Gastrocnemius medialis (tissue), 4 donors: ENCODE measurements around the gene ARFGAP1.

Experiments
- POLR2A ChIP-seq, 2 donors: fragments of 450-650 bp; IDR thresholded peaks; one replicate each; pipeline ENCODE4 v1.6.1; 2017; ENCODE audit warnings: antibody characterized with exemption in 2 of 2, mild to moderate bottlenecking in 2 of 2, moderate library complexity in 2 of 2
- TF ChIP-seq, protein P1 (sequence below), 5 experiments: fragments of 450-650 bp in 3 of 5; fragments of 200-600 bp in 2 of 5; sonication (generic) in 2 of 5; IDR thresholded peaks in 4 of 5; conservative IDR thresholded peaks in 1 of 5; 1 replicate in 4 of 5; 2 replicates in 1 of 5; pipeline ENCODE4 v1.5.1; 2016 to 2019; ENCODE audit warnings: antibody characterized with exemption in 5 of 5, mild to moderate bottlenecking in 3 of 5, moderate library complexity in 3 of 5

GRCh38 chr20:63319164-63320040 is 46.8 kb downstream of the ARFGAP1 start:
- TF ChIP-seq, protein P1, sequence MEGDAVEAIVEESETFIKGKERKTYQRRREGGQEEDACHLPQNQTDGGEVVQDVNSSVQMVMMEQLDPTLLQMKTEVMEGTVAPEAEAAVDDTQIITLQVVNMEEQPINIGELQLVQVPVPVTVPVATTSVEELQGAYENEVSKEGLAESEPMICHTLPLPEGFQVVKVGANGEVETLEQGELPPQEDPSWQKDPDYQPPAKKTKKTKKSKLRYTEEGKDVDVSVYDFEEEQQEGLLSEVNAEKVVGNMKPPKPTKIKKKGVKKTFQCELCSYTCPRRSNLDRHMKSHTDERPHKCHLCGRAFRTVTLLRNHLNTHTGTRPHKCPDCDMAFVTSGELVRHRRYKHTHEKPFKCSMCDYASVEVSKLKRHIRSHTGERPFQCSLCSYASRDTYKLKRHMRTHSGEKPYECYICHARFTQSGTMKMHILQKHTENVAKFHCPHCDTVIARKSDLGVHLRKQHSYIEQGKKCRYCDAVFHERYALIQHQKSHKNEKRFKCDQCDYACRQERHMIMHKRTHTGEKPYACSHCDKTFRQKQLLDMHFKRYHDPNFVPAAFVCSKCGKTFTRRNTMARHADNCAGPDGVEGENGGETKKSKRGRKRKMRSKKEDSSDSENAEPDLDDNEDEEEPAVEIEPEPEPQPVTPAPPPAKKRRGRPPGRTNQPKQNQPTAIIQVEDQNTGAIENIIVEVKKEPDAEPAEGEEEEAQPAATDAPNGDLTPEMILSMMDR (IDR thresholded peaks at IDR 0.05 in 4 of 5, conservative IDR thresholded peaks at IDR 0.05 in 1 of 5), result no peak
- TF ChIP-seq POLR2A (IDR thresholded peaks at IDR 0.05), result no peak
